ENCODE data around the gene FTSJ3. TPM values are rescaled to one million over a fixed set of nuclear protein-coding genes. Genes with fewer than 3 reads are reported as not detected.

The FTSJ3 gene
- total and polyA plus RNA-seq, 2 of the 13 experiments (the other 11 are each of a cell fraction or from before 2014, with no cell fraction given), result 26.0 to 64.2 TPM

DNA sequence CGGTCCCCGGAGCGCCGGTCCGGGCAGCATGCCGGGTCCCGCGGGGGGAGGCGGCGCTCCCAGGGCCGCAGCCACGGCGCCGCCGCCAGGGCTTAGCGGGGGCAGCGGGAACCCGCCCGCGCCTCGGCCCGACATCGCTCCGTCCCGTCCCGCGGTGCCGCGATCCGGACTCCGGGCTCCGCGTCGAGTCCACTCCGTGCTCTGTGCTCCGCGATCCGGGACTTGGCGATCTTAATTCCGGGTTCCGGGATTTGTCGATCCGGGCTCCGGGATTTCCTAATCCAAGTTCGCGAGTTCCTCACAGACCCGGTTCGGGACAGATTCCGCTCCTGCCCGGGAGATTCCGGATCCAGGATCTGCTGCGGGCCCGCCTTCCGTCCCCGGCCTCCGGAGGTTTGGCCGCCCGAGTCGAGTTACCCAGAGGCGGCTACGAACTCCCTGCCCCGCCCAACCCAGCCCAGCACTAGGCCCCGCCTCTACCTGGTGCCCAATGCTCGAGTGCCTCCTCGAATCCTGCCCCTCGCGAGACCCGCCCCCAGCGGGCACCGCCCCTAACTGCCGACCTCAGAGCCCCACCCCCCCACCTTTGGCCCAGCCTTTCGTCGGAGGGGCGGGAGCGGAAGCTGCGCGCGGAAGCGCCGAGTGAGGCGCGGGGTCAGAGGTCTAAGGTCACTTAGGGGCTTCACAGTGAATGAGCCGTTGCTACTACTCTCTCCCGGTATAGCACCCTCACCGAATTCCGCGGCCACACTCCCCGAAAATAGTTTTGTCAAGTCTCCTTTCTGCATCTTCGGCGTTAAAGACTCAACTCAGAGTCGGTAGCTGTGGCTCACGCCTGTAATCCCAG, 15.3 kb upstream of the FTSJ3 start, which contains the start of gene SMARCD2 (continued):
- peak; percentile 58 for TF ChIP-seq BCL3 (CRISPR knock-in tag; IDR thresholded peaks at IDR 0.05)
- TF ChIP-seq, protein P1, sequence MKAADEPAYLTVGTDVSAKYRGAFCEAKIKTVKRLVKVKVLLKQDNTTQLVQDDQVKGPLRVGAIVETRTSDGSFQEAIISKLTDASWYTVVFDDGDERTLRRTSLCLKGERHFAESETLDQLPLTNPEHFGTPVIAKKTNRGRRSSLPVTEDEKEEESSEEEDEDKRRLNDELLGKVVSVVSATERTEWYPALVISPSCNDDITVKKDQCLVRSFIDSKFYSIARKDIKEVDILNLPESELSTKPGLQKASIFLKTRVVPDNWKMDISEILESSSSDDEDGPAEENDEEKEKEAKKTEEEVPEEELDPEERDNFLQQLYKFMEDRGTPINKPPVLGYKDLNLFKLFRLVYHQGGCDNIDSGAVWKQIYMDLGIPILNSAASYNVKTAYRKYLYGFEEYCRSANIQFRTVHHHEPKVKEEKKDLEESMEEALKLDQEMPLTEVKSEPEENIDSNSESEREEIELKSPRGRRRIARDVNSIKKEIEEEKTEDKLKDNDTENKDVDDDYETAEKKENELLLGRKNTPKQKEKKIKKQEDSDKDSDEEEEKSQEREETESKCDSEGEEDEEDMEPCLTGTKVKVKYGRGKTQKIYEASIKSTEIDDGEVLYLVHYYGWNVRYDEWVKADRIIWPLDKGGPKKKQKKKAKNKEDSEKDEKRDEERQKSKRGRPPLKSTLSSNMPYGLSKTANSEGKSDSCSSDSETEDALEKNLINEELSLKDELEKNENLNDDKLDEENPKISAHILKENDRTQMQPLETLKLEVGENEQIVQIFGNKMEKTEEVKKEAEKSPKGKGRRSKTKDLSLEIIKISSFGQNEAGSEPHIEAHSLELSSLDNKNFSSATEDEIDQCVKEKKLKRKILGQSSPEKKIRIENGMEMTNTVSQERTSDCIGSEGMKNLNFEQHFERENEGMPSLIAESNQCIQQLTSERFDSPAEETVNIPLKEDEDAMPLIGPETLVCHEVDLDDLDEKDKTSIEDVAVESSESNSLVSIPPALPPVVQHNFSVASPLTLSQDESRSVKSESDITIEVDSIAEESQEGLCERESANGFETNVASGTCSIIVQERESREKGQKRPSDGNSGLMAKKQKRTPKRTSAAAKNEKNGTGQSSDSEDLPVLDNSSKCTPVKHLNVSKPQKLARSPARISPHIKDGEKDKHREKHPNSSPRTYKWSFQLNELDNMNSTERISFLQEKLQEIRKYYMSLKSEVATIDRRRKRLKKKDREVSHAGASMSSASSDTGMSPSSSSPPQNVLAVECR (CRISPR knock-in tag; IDR thresholded peaks at IDR 0.05; ENCODE audit: borderline replicate concordance), result peak; percentile 75; the same call in 1 of the 2 replicates
- TF ChIP-seq ZNF543 (CRISPR knock-in tag; IDR thresholded peaks at IDR 0.05), result peak; percentile 83
- peak; percentile 62; the same call in 1 of the 2 replicates for TF ChIP-seq NFIC (IDR thresholded peaks at IDR 0.05; ENCODE audit: low read length)
- TF ChIP-seq REXO4 (CRISPR knock-in tag; IDR thresholded peaks at IDR 0.05; ENCODE audit: borderline replicate concordance), result 0 out of 2 replicates have a peak, but pooled peaks have one; percentile 63
- TF ChIP-seq, protein P2, sequence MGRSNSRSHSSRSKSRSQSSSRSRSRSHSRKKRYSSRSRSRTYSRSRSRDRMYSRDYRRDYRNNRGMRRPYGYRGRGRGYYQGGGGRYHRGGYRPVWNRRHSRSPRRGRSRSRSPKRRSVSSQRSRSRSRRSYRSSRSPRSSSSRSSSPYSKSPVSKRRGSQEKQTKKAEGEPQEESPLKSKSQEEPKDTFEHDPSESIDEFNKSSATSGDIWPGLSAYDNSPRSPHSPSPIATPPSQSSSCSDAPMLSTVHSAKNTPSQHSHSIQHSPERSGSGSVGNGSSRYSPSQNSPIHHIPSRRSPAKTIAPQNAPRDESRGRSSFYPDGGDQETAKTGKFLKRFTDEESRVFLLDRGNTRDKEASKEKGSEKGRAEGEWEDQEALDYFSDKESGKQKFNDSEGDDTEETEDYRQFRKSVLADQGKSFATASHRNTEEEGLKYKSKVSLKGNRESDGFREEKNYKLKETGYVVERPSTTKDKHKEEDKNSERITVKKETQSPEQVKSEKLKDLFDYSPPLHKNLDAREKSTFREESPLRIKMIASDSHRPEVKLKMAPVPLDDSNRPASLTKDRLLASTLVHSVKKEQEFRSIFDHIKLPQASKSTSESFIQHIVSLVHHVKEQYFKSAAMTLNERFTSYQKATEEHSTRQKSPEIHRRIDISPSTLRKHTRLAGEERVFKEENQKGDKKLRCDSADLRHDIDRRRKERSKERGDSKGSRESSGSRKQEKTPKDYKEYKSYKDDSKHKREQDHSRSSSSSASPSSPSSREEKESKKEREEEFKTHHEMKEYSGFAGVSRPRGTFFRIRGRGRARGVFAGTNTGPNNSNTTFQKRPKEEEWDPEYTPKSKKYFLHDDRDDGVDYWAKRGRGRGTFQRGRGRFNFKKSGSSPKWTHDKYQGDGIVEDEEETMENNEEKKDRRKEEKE (IDR thresholded peaks at IDR 0.05), result no peak
- TF ChIP-seq ZNF674 (CRISPR knock-in tag; IDR thresholded peaks at IDR 0.05; ENCODE audit: low read depth), result no peak; the same call in 1 of the 2 replicates
- peak; percentile 96; the same call in 1 of the 2 replicates for TF ChIP-seq ZSCAN21 (CRISPR knock-in tag; IDR thresholded peaks at IDR 0.05; ENCODE audit: borderline replicate concordance)
- peak; percentile 81 for TF ChIP-seq ZNF567 (CRISPR knock-in tag; IDR thresholded peaks at IDR 0.05; ENCODE audit: borderline replicate concordance)
- peak; percentile 18; the same call in 1 of the 2 replicates for TF ChIP-seq ZZZ3 (CRISPR knock-in tag; IDR thresholded peaks at IDR 0.05; ENCODE audit: borderline replicate concordance)
- TF ChIP-seq NFATC3 (CRISPR knock-in tag; IDR thresholded peaks at IDR 0.05), result peak; percentile 73; the same call in 1 of the 2 replicates
- peak; percentile 94 for TF ChIP-seq RFXAP (CRISPR knock-in tag; IDR thresholded peaks at IDR 0.05; ENCODE audit: borderline replicate concordance)
- TF ChIP-seq ZEB1 (IDR thresholded peaks at IDR 0.05; ENCODE audit: insufficient replicate concordance, low read depth), result peak; percentile 27
- peak; percentile 69; the same call in 1 of the 2 replicates for TF ChIP-seq ZSCAN29 (CRISPR knock-in tag; conservative IDR thresholded peaks at IDR 0.05)
- peak; percentile 84 for TF ChIP-seq POLR2AphosphoS5 (IDR thresholded peaks at IDR 0.05; ENCODE audit: low read depth, low read length)
- TF ChIP-seq GTF3A (CRISPR knock-in tag; conservative IDR thresholded peaks at IDR 0.05), result peak; percentile 86; the same call in 1 of the 2 replicates
- peak; percentile 99 for TF ChIP-seq KDM3A (CRISPR knock-in tag; IDR thresholded peaks at IDR 0.05; ENCODE audit: low read depth)
- peak; percentile 69; the same call in 1 of the 2 replicates for TF ChIP-seq ZNF598 (CRISPR knock-in tag; IDR thresholded peaks at IDR 0.05; ENCODE audit: borderline replicate concordance)

All from HepG2 (cell line).